Fibroblast of upper back skin (primary cell): ENCODE measurements around the gene COL2A1.
A peak's percentile ranks its signal among the peaks of the same experiment; 100 is the strongest.

Experiments
- DNase-seq: peaks from one replicate; pipeline ENCODE4 v3.0.0-alpha.2; 2013

The COL2A1 gene

DNA sequence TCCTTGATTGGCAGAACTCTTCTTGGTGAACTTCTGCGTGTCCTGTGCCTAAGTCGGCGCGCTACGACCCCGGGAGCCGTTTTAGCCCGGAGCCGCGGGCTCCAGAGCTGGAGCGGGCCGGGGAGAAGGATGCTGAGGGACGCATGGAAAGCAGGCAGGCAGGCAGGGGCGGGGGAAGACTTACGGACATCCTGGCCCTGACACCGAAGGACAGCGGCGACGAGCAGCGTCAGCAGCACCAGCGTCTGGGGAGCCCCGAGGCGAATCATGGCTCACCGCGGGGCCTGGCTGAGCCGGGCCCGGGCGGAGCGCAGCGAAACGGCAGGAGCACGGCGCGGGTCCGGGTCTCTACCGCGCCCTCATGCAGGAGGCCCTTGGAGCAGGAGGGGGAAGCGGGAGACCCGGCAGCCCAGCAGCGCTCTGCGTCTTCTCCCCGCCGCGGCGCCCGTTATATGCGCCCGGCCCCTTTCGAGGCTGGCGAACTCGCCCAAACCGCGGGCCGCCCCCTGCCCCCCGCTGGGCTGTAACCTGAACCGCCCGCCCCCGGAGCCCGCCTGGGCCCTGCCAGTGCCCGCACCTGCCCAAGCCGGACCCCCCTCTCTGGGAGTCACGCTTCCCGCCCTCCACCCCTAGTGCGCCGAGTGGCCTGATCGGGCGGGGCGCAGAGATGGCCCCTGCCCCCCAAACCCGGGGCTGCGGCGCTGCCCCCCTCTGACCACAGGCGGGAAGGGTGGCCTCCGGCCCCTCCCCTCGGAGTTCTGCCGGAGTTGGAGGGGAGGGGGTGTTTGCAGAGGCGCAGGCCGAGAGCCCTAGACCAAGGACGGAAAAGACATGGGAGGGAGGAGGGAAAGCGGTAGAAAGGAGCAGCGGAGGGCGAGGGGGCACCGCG, at the start of gene COL2A1:
COL2A1 (minus strand) TSS at position 424 of the 889 bp plus-strand sequence; CDS start at position 269, 155 bp downstream.
- DNase-seq: no peak

GRCh38 chr12:48053883-48054282, 49.6 kb upstream of the COL2A1 start:
- DNase-seq: no peak

DNA sequence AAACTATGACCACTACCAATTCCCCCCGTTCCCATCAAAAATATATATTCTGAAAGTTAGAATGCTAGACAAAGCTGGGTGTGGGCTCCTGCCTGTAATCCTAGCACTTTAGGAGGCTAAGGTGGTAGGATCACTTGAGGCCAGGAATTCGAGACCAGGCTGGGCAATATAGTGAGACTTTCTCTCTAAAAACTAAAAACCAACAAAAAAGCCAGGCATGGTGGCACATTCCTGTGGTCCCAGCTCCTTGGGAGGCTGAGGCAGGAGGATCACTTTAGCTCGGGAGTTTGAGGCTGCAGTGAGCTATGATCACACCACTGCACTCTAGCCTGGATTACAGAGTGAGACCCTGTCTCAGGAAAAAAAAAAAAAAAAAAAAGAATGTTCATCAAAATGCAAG, 48.8 kb upstream of the COL2A1 start:
- DNase-seq: no peak

GRCh38 chr12:48051681-48052080, 47.4 kb upstream of the COL2A1 start:
- DNase-seq: no peak

DNA sequence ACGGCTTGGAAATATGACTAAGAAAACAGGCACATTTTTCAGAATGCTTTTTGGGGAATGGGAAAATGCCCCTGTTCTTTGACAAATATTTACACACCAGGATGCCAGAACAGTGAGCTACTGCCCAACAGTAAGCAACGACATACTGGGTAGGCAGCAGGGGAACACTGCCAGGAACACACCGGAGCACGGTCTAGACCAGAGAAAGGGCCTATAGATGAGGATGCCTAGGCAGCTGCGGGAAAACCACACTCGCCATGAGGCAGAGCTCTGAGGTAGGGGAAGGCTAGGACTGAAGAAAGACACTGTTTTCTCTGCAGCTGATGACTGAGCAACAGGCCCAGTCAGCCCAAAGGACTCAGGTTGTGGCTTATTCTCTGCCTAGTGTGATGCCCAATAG, 45.9 kb upstream of the COL2A1 start:
- DNase-seq: no peak

DNA sequence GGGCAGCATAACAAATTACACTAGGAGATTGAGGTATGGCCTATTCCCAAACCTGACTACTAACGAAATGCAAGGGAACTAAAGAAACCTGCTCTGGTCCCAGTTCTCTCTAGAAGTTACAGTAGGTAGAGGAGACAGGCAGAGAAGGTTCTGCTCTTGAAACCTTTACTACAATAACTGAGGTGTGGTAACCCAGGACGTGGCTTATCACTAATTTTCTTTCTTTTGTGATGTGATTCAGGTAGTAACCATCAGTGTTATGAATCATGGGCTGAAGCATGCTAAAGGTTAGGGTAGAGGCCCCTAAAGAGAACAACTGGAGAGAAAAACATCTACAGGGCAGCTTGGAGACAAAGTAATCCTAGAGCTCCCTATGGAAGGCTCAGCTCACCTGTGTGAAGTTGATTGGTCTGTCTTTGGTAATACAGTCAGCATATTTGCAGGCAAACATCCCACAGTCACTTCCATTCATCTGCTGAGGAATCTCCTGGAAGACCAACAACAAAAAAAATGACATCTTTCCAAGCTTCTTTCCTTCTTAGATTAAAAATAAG, 41.8 kb upstream of the COL2A1 start:
- no peak for DNase-seq

GRCh38 chr12:48045061-48045846, 41.0 kb upstream of the COL2A1 start:
- no peak for DNase-seq

- no peak for DNase-seq
Measured at GRCh38 chr12:48044396-48044795, 40.1 kb upstream of the COL2A1 start.

GRCh38 chr12:48043771-48044170, 39.5 kb upstream of the COL2A1 start:
- DNase-seq: no peak

- DNase-seq: no peak
Measured at GRCh38 chr12:48041591-48042423, 37.5 kb upstream of the COL2A1 start.

- DNase-seq: no peak
Measured at GRCh38 chr12:48040354-48040753, 36.1 kb upstream of the COL2A1 start.

- no peak for DNase-seq
Measured at GRCh38 chr12:48039151-48039550, 34.9 kb upstream of the COL2A1 start.

- DNase-seq: no peak
Measured at GRCh38 chr12:48038085-48038484, 33.8 kb upstream of the COL2A1 start.

- DNase-seq: peak; percentile 86
Measured at GRCh38 chr12:48037267-48037915, 33.1 kb upstream of the COL2A1 start.

- DNase-seq: no peak
Measured at GRCh38 chr12:48036818-48037217, 32.5 kb upstream of the COL2A1 start.

DNA sequence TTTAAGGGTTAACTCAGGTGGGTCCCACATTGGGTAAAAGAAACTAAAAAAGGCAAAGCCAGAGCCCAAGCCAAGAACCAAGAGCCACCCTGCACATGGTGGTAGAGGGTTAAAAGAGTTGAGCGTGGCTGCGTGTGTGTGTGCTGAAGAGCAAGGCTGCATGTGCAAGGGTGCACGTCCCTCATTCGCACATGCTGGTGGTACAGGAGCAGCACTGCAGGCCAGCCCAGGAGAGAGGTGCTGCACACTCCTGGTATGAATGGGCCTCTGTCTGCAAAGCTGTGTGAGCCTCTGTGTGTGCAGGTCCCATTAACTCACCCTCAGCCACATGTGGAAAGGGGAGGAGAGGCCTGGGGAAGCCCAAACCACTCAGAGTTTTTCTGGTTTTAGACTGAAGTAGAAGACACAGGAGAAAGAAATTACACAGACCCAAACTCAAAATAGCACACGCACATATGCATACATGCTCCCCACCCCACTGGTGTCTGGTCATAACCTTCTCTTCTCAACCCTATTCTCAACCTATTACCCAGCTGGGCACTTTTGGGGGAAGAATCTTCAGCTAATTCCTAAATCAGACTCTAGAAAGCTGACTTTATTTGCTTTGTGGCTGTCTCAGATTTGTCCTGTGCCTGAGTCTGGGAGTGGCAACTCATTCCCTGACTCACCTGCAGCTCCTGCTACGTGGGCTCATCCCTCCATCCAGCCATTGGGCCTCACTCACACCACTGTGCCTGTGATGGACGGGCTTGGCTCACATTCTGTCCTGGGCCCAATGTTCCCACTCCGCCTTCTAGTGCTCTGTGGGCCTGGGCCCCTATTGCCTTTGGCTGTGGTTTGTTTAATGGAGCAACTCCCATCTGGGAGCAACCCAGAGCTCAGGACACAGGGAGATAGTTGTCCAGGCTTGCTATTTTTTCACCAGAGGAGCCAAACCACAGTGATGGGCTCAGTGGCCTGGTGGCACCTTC, 30.8 kb upstream of the COL2A1 start:
- no peak for DNase-seq

GRCh38 chr12:48033451-48033850, 29.2 kb upstream of the COL2A1 start:
- no peak for DNase-seq

- DNase-seq: peak; percentile 3
Measured at GRCh38 chr12:48032597-48032996, 28.3 kb upstream of the COL2A1 start.

GRCh38 chr12:48031135-48031960, 27.1 kb upstream of the COL2A1 start:
- DNase-seq: no peak

DNA sequence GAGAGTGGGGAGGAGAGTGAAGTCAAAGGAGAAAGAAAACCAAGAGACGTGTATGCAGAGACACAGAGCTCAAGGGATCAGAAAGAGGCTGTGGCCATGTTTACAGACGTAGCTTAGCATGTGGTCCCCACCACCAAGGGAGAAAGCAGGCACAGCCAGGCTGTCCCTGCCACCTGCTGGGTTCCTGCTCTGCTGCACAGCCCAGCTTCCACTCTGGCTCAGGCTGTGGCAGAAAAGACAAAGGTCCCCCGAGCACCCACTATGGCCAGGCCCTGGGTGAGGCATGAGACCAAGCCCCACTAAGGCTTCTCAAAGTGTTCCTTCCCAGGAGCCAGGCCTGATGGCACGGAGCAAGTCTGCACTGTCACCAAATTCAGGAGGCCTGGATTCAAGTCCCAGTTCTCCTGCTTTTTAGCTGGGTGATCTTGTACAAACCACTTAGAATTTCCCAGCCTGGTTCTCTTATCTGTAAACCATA, 25.9 kb upstream of the COL2A1 start:
- DNase-seq: no peak
